NT2/D1 (cell line): ENCODE data around the gene ZSWIM6.

ENCODE experiments used
- DNase-seq: peaks from one replicate; pipeline ENCODE4 v3.0.0-alpha.2; 2011; ENCODE audit warnings: low read depth, low spot score
- H3K27me3 ChIP-seq: 2 replicates; pipeline ENCODE4 v1.6.0; 2011; ENCODE audit warnings: mild to moderate bottlenecking; ENCODE audit not compliant: insufficient read length, insufficient read depth
- H3K36me3 ChIP-seq: 2 replicates; pipeline ENCODE4 v1.6.1; 2011; ENCODE audit warnings: mild to moderate bottlenecking, low read length, mixed read lengths; ENCODE audit not compliant: insufficient read depth, insufficient read length
- H3K4me1 ChIP-seq: 2 replicates; pipeline ENCODE4 v1.5.1; 2011; ENCODE audit not compliant: insufficient read depth, insufficient read length
- H3K4me3 ChIP-seq: 2 replicates; pipeline ENCODE4 v1.5.1; 2011; ENCODE audit warnings: low read depth; ENCODE audit not compliant: insufficient read length
- H3K9ac ChIP-seq: 2 replicates; pipeline ENCODE4 v1.6.0; 2011; ENCODE audit warnings: low read depth; ENCODE audit not compliant: insufficient read length
- H3K9me3 ChIP-seq: 2 replicates; pipeline ENCODE4 v1.5.1; 2011; ENCODE audit warnings: mild to moderate bottlenecking, low read length; ENCODE audit not compliant: insufficient read depth
- SUZ12 ChIP-seq: IDR thresholded peaks from 2 replicates; pipeline ENCODE4 v1.6.1; 2011; ENCODE audit not compliant: insufficient read length, insufficient read depth; ENCODE audit errors: extremely low read depth
- YY1 ChIP-seq: IDR thresholded peaks from 2 replicates; pipeline ENCODE4 v1.6.1; 2011; ENCODE audit not compliant: insufficient read length, insufficient read depth
- ZNF274 ChIP-seq: IDR thresholded peaks from 2 replicates; pipeline ENCODE4 v1.6.1; 2011; ENCODE audit warnings: mild to moderate bottlenecking, low read depth, low read length

Gene ZSWIM6

DNA sequence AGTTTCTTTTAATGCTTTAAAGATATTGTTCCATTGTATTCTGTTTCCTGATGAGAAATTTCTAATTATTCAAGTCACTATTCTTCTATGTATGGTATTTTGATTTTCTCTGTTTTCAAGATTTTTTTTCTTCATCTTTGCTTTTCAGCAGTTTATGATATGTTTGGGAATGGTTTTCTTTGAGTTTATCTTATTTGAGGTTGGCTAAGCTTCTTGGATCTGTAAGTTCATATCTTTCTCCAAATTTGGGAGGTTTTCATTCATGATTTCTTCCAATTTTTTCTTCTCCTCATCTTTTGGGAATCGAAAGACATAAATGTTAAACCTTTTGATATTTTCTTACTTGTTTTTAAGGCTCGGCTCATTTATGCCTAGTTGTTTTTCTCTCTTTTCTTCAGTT lies 184.9 kb downstream of the ZSWIM6 start:
- Histone ChIP-seq H3K4me3 (no peak overlapping the region), H3K9ac (no peak overlapping the region), H3K9me3 (no peaks in the 10 kb centered on the region), H3K27me3 (no peaks in the 10 kb centered on the region), H3K36me3 (no peaks in the 10 kb centered on the region), H3K4me1 (no peaks in the 10 kb centered on the region)
- TF ChIP-seq ZNF274 (no peak), YY1 (no peak), SUZ12 (no peak)
- no peak for DNase-seq

GRCh38 chr5:61519728-61520277 lies 187.7 kb downstream of the ZSWIM6 start:
- Histone ChIP-seq H3K27me3 (no peaks in the 10 kb centered on the region), H3K4me3 (no peak overlapping the region), H3K9ac (no peak overlapping the region), H3K9me3 (no peaks in the 10 kb centered on the region), H3K4me1 (no peaks in the 10 kb centered on the region), H3K36me3 (peaks cover 3% of the 10 kb centered on the region)
- no peak for DNase-seq
- TF ChIP-seq SUZ12 (no peak), ZNF274 (no peak), YY1 (no peak)

DNA sequence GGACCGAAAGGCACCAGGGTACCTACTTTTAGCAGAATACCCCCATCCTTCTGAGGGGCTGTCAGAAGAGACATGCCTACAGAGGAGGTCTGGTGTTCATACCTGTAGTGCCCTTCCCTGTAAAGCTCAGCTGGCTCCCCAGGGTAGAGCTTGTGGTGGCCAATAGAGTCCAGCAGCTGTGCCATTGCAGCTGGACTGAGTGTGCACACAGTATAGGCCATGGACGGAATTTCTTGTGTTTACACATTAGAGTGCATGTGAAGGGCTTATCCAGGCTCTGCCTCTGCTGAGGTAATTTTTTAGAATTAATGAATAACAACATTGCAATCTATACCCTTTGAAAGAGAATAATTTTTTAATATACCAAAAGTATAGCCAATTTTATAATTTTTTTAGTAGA lies 191.0 kb downstream of the ZSWIM6 start:
- H3K36me3 ChIP-seq, result peaks cover 12% of the 10 kb centered on the region
- no peak overlapping the region for H3K4me3 ChIP-seq
- TF ChIP-seq ZNF274 (no peak), YY1 (no peak), SUZ12 (no peak)

GRCh38 chr5:61523997-61524396 lies 191.9 kb downstream of the ZSWIM6 start:
- TF ChIP-seq ZNF274 (no peak), SUZ12 (no peak), YY1 (no peak)
- Histone ChIP-seq H3K9me3 (no peaks in the 10 kb centered on the region), H3K27me3 (no peaks in the 10 kb centered on the region), H3K9ac (no peak overlapping the region), H3K4me3 (no peak overlapping the region), H3K36me3 (peaks cover 12% of the 10 kb centered on the region), H3K4me1 (no peaks in the 10 kb centered on the region)
- DNase-seq, result no peak

More for the DNA sequence above, 191.0 kb downstream of the ZSWIM6 start:
- Histone ChIP-seq H3K27me3 (no peaks in the 10 kb centered on the region), H3K9me3 (no peaks in the 10 kb centered on the region), H3K4me1 (no peaks in the 10 kb centered on the region), H3K9ac (no peak overlapping the region)
- no peak for DNase-seq

DNA sequence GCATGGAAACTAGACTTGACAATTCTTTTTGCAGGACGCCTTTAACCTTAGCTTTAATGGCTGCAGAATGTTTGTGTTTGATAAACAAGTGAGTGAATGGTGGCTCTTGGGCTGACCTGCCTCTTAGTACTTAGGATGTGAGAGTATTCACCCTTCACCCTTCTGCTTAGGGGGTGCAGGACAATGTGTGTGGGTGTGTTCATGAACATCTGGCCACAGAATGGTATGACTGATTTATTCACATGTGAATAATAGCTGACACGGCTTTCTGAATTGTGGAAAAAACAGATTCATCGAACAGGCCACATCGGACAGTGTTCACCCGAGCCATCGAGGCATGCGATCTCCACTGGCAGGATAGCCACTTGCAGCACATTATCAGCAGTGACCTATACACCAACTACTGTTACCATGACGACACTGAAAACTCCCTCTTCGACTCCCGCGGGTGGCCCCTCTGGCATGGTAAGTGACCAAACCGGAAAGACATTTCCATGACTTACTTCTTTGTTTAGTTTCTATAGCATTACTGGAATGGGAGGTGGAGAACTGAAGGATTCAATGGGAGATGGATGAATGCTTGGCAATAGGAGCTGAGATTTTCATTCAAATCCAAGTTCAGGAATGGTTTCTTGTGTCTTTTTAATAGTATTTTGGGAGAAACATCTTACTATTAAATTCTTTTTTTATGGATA lies 193.6 kb downstream of the ZSWIM6 start:
- Histone ChIP-seq H3K9me3 (no peaks in the 10 kb centered on the region), H3K9ac (no peak overlapping the region)
- TF ChIP-seq SUZ12 (no peak), ZNF274 (no peak), YY1 (no peak)

DNA sequence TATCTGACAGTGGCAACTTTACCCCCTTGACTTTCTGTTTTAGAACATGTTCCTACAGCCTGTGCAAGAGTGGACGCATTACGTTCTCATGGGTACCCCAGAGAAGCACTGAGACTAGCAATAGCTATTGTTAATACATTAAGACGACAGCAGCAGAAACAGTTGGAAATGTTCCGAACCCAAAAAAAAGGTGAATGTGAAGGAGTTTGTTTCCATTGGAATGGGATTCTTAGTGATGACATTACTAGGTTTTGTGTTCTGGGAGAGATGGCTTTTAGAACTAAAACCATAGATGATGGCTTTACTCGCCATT lies 194.1 kb downstream of the ZSWIM6 start:
- Histone ChIP-seq H3K9me3 (no peaks in the 10 kb centered on the region), H3K4me1 (no peaks in the 10 kb centered on the region), H3K4me3 (no peak overlapping the region), H3K9ac (no peak overlapping the region), H3K27me3 (no peaks in the 10 kb centered on the region), H3K36me3 (peaks cover 15% of the 10 kb centered on the region)
- TF ChIP-seq SUZ12 (no peak), ZNF274 (no peak), YY1 (no peak)
- DNase-seq, result no peak

More for the DNA sequence above, 193.6 kb downstream of the ZSWIM6 start:
- H3K4me3 ChIP-seq, result no peak overlapping the region
- H3K36me3 ChIP-seq, result peaks cover 15% of the 10 kb centered on the region
- DNase-seq, result no peak
- H3K4me1 ChIP-seq, result no peaks in the 10 kb centered on the region
- no peaks in the 10 kb centered on the region for H3K27me3 ChIP-seq

GRCh38 chr5:61532983-61533382 lies 200.9 kb downstream of the ZSWIM6 start:
- DNase-seq, result no peak
- peaks cover 17% of the 10 kb centered on the region for H3K36me3 ChIP-seq
- no peaks in the 10 kb centered on the region for H3K4me1 ChIP-seq
- H3K4me3 ChIP-seq, result no peak overlapping the region
- H3K27me3 ChIP-seq, result no peaks in the 10 kb centered on the region
- H3K9ac ChIP-seq, result no peak overlapping the region
- no peaks in the 10 kb centered on the region for H3K9me3 ChIP-seq
- TF ChIP-seq YY1 (no peak), SUZ12 (no peak), ZNF274 (no peak)
